Loucy (cell line): Measurements from ENCODE around the gene SLC18A3.

Experiments used
- H2AFZ ChIP-seq: fragments of 200-600 bp; sonication (generic); 2 replicates; pipeline ENCODE4 v1.6.0; 2016; ENCODE audit warnings: antibody characterized with exemption, mild to moderate bottlenecking, low read length, moderate library complexity
- H3F3A ChIP-seq: fragments of 200-600 bp; 2 replicates; pipeline ENCODE4 v1.6.0; 2016; ENCODE audit warnings: antibody characterized with exemption, low read depth, mild to moderate bottlenecking
- H3K27me3 ChIP-seq: fragments of 200-600 bp; sonication (generic); 2 replicates; pipeline ENCODE4 v1.6.1; 2014; ENCODE audit warnings: low read length, mild to moderate bottlenecking; ENCODE audit not compliant: insufficient read depth, poor library complexity, severe bottlenecking
- H3K36me3 ChIP-seq: fragments of 200-600 bp; sonication (generic); 2 replicates; pipeline ENCODE4 v1.6.1; 2016; ENCODE audit warnings: low read length; ENCODE audit not compliant: insufficient read depth
- H3K4me1 ChIP-seq: fragments of 200-600 bp; sonication (generic); 2 replicates; pipeline ENCODE4 v1.5.1; 2014; ENCODE audit warnings: low read length, mild to moderate bottlenecking; ENCODE audit not compliant: insufficient read depth, poor library complexity, severe bottlenecking
- H3K4me2 ChIP-seq: fragments of 200-600 bp; sonication (generic); 2 replicates; pipeline ENCODE4 v1.6.0; 2014; ENCODE audit warnings: antibody characterized with exemption, low read length, low read depth, mild to moderate bottlenecking; ENCODE audit not compliant: poor library complexity, severe bottlenecking
- H3K4me3 ChIP-seq: fragments of 200-600 bp; sonication (generic); 2 replicates; pipeline ENCODE4 v1.5.1; 2014; ENCODE audit warnings: low read length, mild to moderate bottlenecking, mixed read lengths; ENCODE audit not compliant: poor library complexity, severe bottlenecking
- H3K79me2 ChIP-seq: fragments of 200-600 bp; sonication (generic); 2 replicates; pipeline ENCODE4 v1.6.1; 2014; ENCODE audit warnings: low read length; ENCODE audit not compliant: insufficient read depth
- H3K9ac ChIP-seq: fragments of 200-600 bp; sonication (generic); 2 replicates; pipeline ENCODE4 v1.6.0; 2014; ENCODE audit warnings: mild to moderate bottlenecking, low read depth, low read length, moderate library complexity; ENCODE audit not compliant: poor library complexity, severe bottlenecking
- H3K9me2 ChIP-seq: fragments of 200-600 bp; sonication (generic); replicated peaks from 2 replicates; pipeline ENCODE4 v1.6.1; 2016; ENCODE audit warnings: low read depth, low read length, mixed read lengths
- H3K9me3 ChIP-seq: fragments of 200-600 bp; sonication (generic); 2 replicates; pipeline ENCODE4 v1.6.1; 2014; ENCODE audit warnings: mild to moderate bottlenecking, antibody characterized with exemption, low read length, low read depth; ENCODE audit not compliant: insufficient read depth
- H4K20me1 ChIP-seq: fragments of 200-600 bp; sonication (generic); 2 replicates; pipeline ENCODE4 v1.6.0; 2014; ENCODE audit warnings: antibody characterized with exemption, low read length, mild to moderate bottlenecking; ENCODE audit not compliant: insufficient read depth, poor library complexity, severe bottlenecking
- EZH2phosphoT487 ChIP-seq: fragments of 200-600 bp; IDR thresholded peaks from 2 replicates; pipeline ENCODE4 v1.6.1; 2018; ENCODE audit warnings: antibody characterized with exemption, mild to moderate bottlenecking, moderate library complexity, borderline replicate concordance
- TF ChIP-seq, protein P1 (sequence below): fragments of 200-600 bp; sonication (generic); conservative IDR thresholded peaks from 2 replicates; pipeline ENCODE4 v1.5.1; 2014; ENCODE audit warnings: mild to moderate bottlenecking, antibody characterized with exemption, low read length

Gene SLC18A3

DNA sequence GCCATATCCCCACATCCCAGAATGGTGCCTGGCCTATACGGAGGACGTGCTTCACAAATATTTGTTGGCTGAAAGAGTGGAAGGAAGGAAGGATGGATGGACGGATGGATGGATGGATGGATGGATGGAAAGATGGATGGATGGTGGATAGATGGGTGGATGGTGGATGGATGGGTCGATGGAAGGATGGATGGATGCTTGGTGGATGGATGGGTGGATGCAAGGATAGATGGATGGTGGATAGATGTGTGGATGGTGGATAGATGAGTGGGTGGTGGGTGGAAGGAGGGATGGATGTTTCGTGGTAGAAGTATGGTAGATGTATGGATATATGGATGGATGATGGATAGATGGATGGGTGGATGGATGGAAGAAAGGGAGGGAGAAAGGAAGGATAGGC is 14.5 kb downstream of the SLC18A3 start:
- Histone ChIP-seq H2AFZ (no peak overlapping the region), H3K9me2 (no peaks in the 10 kb centered on the region), H3K9me3 (no peaks in the 10 kb centered on the region), H3F3A (no peaks in the 10 kb centered on the region), H3K4me1 (no peaks in the 10 kb centered on the region), H4K20me1 (no peaks in the 10 kb centered on the region), H3K4me3 (no peak overlapping the region), H3K27me3 (no peaks in the 10 kb centered on the region), H3K36me3 (no peaks in the 10 kb centered on the region), H3K4me2 (no peak overlapping the region), H3K9ac (no peak overlapping the region), H3K79me2 (no peaks in the 10 kb centered on the region)
- TF ChIP-seq, protein P1, sequence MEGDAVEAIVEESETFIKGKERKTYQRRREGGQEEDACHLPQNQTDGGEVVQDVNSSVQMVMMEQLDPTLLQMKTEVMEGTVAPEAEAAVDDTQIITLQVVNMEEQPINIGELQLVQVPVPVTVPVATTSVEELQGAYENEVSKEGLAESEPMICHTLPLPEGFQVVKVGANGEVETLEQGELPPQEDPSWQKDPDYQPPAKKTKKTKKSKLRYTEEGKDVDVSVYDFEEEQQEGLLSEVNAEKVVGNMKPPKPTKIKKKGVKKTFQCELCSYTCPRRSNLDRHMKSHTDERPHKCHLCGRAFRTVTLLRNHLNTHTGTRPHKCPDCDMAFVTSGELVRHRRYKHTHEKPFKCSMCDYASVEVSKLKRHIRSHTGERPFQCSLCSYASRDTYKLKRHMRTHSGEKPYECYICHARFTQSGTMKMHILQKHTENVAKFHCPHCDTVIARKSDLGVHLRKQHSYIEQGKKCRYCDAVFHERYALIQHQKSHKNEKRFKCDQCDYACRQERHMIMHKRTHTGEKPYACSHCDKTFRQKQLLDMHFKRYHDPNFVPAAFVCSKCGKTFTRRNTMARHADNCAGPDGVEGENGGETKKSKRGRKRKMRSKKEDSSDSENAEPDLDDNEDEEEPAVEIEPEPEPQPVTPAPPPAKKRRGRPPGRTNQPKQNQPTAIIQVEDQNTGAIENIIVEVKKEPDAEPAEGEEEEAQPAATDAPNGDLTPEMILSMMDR, result no peak
- no peak for TF ChIP-seq EZH2phosphoT487

DNA sequence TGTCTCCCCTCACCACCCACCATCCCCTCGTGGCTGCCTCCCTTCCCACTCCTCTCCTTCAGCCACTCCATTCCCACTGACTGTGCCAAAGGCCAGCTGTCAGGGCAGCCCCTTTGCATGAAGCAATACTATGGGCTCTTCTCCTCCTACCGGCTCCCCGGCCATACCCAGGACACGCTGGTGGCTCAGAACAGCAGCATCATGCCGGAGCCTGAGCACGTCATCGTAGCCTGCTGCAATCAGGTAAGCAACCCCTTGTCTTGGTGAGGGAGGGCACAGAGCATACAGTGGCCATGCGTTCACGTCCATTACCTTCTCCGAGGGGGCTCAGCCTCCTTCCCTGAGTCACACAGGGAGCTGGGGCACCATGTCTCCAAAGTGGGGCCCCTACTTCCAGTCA is 15.3 kb downstream of the SLC18A3 start:
- no peaks in the 10 kb centered on the region for H3K9me3 ChIP-seq
- no peak overlapping the region for H3K4me2 ChIP-seq
- H3K79me2 ChIP-seq, result no peaks in the 10 kb centered on the region
- no peaks in the 10 kb centered on the region for H3K4me1 ChIP-seq
- no peak overlapping the region for H2AFZ ChIP-seq
- no peaks in the 10 kb centered on the region for H3K27me3 ChIP-seq
- no peaks in the 10 kb centered on the region for H3K36me3 ChIP-seq
- H4K20me1 ChIP-seq, result no peaks in the 10 kb centered on the region
- no peak overlapping the region for H3K9ac ChIP-seq
- no peak overlapping the region for H3K4me3 ChIP-seq
- H3F3A ChIP-seq, result no peaks in the 10 kb centered on the region
- no peaks in the 10 kb centered on the region for H3K9me2 ChIP-seq
- TF ChIP-seq EZH2phosphoT487, result no peak
- TF ChIP-seq, protein P1, result no peak

DNA sequence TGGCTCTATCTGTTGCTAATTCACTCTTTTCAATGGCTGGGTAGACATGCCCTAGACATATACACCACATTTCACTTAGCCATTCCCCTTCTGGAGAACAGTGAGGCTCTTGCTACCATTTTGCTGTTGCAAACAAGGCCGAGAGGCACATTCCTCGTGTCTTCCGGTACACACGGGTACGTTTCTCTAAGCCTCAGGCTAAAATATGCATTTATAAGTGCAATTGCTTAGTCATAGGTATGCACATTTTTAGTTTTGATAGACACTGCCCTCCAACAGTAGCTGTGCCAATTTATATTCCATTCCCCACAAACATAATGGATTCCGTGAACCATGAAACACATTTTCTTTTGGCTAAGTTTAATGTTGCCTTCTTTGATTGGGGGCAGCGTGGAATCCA is 16.9 kb downstream of the SLC18A3 start:
- Histone ChIP-seq H3K4me1 (no peaks in the 10 kb centered on the region), H3K27me3 (no peaks in the 10 kb centered on the region), H3K9me3 (no peaks in the 10 kb centered on the region), H3K9me2 (no peaks in the 10 kb centered on the region), H2AFZ (no peak overlapping the region), H3K36me3 (no peaks in the 10 kb centered on the region), H3K9ac (no peak overlapping the region), H4K20me1 (no peaks in the 10 kb centered on the region), H3K4me2 (no peak overlapping the region), H3F3A (no peaks in the 10 kb centered on the region), H3K79me2 (no peaks in the 10 kb centered on the region), H3K4me3 (no peak overlapping the region)
- no peak for TF ChIP-seq EZH2phosphoT487
- TF ChIP-seq, protein P1, result no peak
